Myocyte (in vitro differentiated cells): ENCODE data around the gene ALG9. TPM values are rescaled to one million over a fixed set of nuclear protein-coding genes. Genes with fewer than 3 reads are reported as not detected.

Experiments
- DNase-seq: peaks from one replicate; pipeline ENCODE4 v3.0.0-alpha.2; 2012; ENCODE audit warnings: low read depth
- total RNA-seq: library from RNA; depleted of rRNA; stranded (reverse); fragments of >200 nt; gene quantifications from 2 replicates; pipeline ENCODE4 v1.2.3, GENCODE V29; 2014

ALG9 gene
- total RNA-seq, 1 donor from 2014 or later = 27.8 TPM

GRCh38 chr11:111736621-111737443 lies 134.5 kb downstream of the ALG9 start:
- DNase-seq = no peak

Other genes with a start within 250 kb of the ALG9 start
- 12.7 and 15.7 TPM in 2 replicates for gene PPP2R1B, start 105.2 kb downstream of the ALG9 start, total RNA-seq
- gene FDXACB1, start 7.6 kb upstream of the ALG9 start, total RNA-seq = 0.99 and 1.8 TPM in 2 replicates
- gene CFAP68, start 8.0 kb upstream of the ALG9 start, total RNA-seq = 25.7 and 33.1 TPM in 2 replicates
- 182 and 268 TPM in 2 replicates for gene CRYAB, start 40.2 kb upstream of the ALG9 start, total RNA-seq
- gene HSPB2, start 41.2 kb upstream of the ALG9 start, total RNA-seq = 14.6 and 15.6 TPM in 2 replicates
- 0.70 and 1.7 TPM in 2 replicates for gene C11orf52, start 47.3 kb upstream of the ALG9 start, total RNA-seq
- 17.7 and 19.6 TPM in 2 replicates for gene DIXDC1, start 65.8 kb upstream of the ALG9 start, total RNA-seq
- gene DLAT, start 153.8 kb upstream of the ALG9 start, total RNA-seq = 41.9 and 65.1 TPM in 2 replicates
- 1.1 and 1.5 TPM in 2 replicates for gene PIH1D2, start 202.4 kb upstream of the ALG9 start, total RNA-seq
- gene NKAPD1, start 202.7 kb upstream of the ALG9 start, total RNA-seq = 20.6 and 29.3 TPM in 2 replicates
- 55.0 and 62.6 TPM in 2 replicates for gene TIMM8B, start 215.2 kb upstream of the ALG9 start, total RNA-seq
- 107 and 123 TPM in 2 replicates for gene SDHD, start 215.3 kb upstream of the ALG9 start, total RNA-seq